ENCODE measurements around the gene CYP2B6. TPM values are rescaled to one million over a fixed set of nuclear protein-coding genes. Genes with fewer than 3 reads are reported as not detected.

The CYP2B6 gene
- total and polyA plus RNA-seq, 2 of the 13 experiments (the other 11 are each of a cell fraction or from before 2014, with no cell fraction given), result 0.09 TPM; not detected in 1

GRCh38 chr19:41064974-41065569 is 74.0 kb downstream of the CYP2B6 start (continued):
- TF ChIP-seq, protein P1, sequence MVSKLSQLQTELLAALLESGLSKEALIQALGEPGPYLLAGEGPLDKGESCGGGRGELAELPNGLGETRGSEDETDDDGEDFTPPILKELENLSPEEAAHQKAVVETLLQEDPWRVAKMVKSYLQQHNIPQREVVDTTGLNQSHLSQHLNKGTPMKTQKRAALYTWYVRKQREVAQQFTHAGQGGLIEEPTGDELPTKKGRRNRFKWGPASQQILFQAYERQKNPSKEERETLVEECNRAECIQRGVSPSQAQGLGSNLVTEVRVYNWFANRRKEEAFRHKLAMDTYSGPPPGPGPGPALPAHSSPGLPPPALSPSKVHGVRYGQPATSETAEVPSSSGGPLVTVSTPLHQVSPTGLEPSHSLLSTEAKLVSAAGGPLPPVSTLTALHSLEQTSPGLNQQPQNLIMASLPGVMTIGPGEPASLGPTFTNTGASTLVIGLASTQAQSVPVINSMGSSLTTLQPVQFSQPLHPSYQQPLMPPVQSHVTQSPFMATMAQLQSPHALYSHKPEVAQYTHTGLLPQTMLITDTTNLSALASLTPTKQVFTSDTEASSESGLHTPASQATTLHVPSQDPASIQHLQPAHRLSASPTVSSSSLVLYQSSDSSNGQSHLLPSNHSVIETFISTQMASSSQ (IDR thresholded peaks at IDR 0.05; ENCODE audit: low read depth), result no peak
- TF ChIP-seq, protein P1 (CRISPR knock-in tag; IDR thresholded peaks at IDR 0.05; ENCODE audit: borderline replicate concordance), result no peak
- TF ChIP-seq AGO1 (IDR thresholded peaks at IDR 0.05; ENCODE audit: low read depth, low read length, poor library complexity, severe bottlenecking) (no peak), ZNF460 (CRISPR knock-in tag; IDR thresholded peaks at IDR 0.05; ENCODE audit: borderline replicate concordance) (no peak), FOXM1 (CRISPR knock-in tag; IDR thresholded peaks at IDR 0.05) (no peak), ZNF354B (CRISPR knock-in tag; IDR thresholded peaks at IDR 0.05) (no peak), ZNF362 (CRISPR knock-in tag; IDR thresholded peaks at IDR 0.05; ENCODE audit: borderline replicate concordance) (no peak), FOSL1 (CRISPR knock-in tag; IDR thresholded peaks at IDR 0.05; ENCODE audit: borderline replicate concordance) (no peak), ZBTB20 (CRISPR knock-in tag; IDR thresholded peaks at IDR 0.05; ENCODE audit: borderline replicate concordance, low read depth) (no peak), RBAK (CRISPR knock-in tag; IDR thresholded peaks at IDR 0.05) (no peak), ZNF556 (CRISPR knock-in tag; IDR thresholded peaks at IDR 0.05; ENCODE audit: borderline replicate concordance) (no peak), SALL1 (CRISPR knock-in tag; IDR thresholded peaks at IDR 0.05) (no peak), MEIS1 (CRISPR knock-in tag; IDR thresholded peaks at IDR 0.05; ENCODE audit: borderline replicate concordance) (no peak), ZNF335 (CRISPR knock-in tag; IDR thresholded peaks at IDR 0.05) (no peak), IKZF1 (IDR thresholded peaks at IDR 0.05) (no peak), NFYC (CRISPR knock-in tag; IDR thresholded peaks at IDR 0.05) (peak; percentile 74), NFYB (CRISPR knock-in tag; IDR thresholded peaks at IDR 0.05) (peak; percentile 76), PCBP1 (IDR thresholded peaks at IDR 0.05; ENCODE audit: borderline replicate concordance, low read depth, low read length) (no peak), SIN3B (IDR thresholded peaks at IDR 0.05; ENCODE audit: low read length) (no peak)
- TF ChIP-seq, protein P2, sequence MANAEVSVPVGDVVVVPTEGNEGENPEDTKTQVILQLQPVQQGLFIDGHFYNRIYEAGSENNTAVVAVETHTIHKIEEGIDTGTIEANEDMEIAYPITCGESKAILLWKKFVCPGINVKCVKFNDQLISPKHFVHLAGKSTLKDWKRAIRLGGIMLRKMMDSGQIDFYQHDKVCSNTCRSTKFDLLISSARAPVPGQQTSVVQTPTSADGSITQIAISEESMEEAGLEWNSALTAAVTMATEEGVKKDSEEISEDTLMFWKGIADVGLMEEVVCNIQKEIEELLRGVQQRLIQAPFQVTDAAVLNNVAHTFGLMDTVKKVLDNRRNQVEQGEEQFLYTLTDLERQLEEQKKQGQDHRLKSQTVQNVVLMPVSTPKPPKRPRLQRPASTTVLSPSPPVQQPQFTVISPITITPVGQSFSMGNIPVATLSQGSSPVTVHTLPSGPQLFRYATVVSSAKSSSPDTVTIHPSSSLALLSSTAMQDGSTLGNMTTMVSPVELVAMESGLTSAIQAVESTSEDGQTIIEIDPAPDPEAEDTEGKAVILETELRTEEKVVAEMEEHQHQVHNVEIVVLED (CRISPR knock-in tag; IDR thresholded peaks at IDR 0.05; ENCODE audit: borderline replicate concordance), result no peak
- TF ChIP-seq, protein P3, sequence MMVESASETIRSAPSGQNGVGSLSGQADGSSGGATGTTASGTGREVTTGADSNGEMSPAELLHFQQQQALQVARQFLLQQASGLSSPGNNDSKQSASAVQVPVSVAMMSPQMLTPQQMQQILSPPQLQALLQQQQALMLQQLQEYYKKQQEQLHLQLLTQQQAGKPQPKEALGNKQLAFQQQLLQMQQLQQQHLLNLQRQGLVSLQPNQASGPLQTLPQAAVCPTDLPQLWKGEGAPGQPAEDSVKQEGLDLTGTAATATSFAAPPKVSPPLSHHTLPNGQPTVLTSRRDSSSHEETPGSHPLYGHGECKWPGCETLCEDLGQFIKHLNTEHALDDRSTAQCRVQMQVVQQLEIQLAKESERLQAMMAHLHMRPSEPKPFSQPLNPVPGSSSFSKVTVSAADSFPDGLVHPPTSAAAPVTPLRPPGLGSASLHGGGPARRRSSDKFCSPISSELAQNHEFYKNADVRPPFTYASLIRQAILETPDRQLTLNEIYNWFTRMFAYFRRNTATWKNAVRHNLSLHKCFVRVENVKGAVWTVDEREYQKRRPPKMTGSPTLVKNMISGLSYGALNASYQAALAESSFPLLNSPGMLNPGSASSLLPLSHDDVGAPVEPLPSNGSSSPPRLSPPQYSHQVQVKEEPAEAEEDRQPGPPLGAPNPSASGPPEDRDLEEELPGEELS (CRISPR knock-in tag; IDR thresholded peaks at IDR 0.05), result no peak

Measured in HepG2 (cell line).